Chondrocyte (in vitro differentiated cells): ENCODE measurements around the gene TTC27. TPM values are rescaled to one million over a fixed set of nuclear protein-coding genes. Genes with fewer than 3 reads are reported as not detected.
"Not testable (repeated sequence)": the region's sequence is repeated elsewhere in the genome, so short reads cannot be mapped to it uniquely, and the experiment has no call there.

Source experiments
- DNase-seq: peaks from one replicate; pipeline ENCODE4 v3.0.0; 2021; ENCODE audit warnings: mixed read lengths, low spot score
- H3K27ac Mint-ChIP-seq: one replicate; pipeline ENCODE4 v1.8.0; 2021; ENCODE audit warnings: mild to moderate bottlenecking, moderate library complexity, mixed read lengths; ENCODE audit not compliant: unreplicated experiment
- H3K27me3 Mint-ChIP-seq: 2 replicates; pipeline ENCODE4 v1.8.0; 2021; ENCODE audit warnings: low read depth, mixed read lengths
- H3K36me3 Mint-ChIP-seq: 2 replicates; pipeline ENCODE4 v1.8.0; 2021; ENCODE audit warnings: low read depth, mixed read lengths
- H3K4me1 Mint-ChIP-seq: 2 replicates; pipeline ENCODE4 v1.8.0; 2021; ENCODE audit warnings: low read depth, mild to moderate bottlenecking, mixed read lengths
- H3K4me3 Mint-ChIP-seq: one replicate; pipeline ENCODE4 v1.8.0; 2021; ENCODE audit warnings: mild to moderate bottlenecking, moderate library complexity, mixed read lengths; ENCODE audit not compliant: unreplicated experiment
- H3K9me3 Mint-ChIP-seq: 2 replicates; pipeline ENCODE4 v1.8.0; 2021; ENCODE audit warnings: low read depth, mixed read lengths
- microRNA-seq: library from miRNA; unstranded; fragments of <30 nt; microRNA quantifications from one replicate; pipeline ENCODE4 v1.2.0, GENCODE V29; 2020; ENCODE audit warnings: borderline number of aligned reads
- total RNA-seq: library from RNA; stranded (reverse); gene quantifications from 3 replicates; pipeline ENCODE4 v1.2.1, GENCODE V29; 2021
- TF ChIP-seq, protein P1 (sequence below): fragments of 200-600 bp; sonication (generic); IDR thresholded peaks from 2 replicates; pipeline ENCODE4 v1.5.0; 2021; ENCODE audit warnings: antibody characterized with exemption, mild to moderate bottlenecking, moderate library complexity

Gene TTC27
- total RNA-seq, 1 donor from 2014 or later = 13.5 TPM

DNA sequence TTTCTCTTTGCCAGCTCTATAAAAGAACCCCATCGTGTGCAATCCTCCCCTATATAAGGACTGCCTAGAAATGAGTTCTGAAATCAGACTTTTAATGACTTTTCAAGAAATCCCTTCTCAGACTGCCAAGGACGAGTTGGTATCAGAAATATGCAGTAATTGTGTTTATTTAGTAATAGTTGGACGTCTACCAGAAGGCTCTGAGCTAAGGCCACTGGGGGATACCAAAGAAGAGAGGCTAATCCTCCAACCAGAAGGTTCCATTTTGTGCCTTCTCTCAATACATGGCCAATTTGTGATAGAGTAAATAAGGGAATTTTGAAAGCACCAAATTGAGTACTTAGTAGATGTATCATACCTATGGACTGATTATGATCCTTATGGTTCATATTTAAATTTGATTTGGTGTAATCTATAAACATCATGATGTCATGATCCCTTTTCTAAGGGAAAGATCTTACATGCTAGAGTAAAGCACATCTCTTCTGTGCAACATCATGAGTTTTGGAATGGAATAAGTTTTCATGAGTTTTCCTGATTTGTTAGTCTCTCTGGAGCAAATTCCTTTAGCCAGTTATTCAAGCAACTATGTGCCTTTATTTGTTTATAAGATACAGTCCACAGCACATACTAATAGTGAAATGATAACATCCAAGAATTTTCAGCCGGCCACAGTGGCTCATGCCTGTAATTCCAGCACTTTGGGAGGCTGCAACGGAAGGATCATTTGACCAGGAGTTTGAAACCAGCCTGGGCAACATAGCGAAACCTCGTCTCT is 236.7 kb downstream of the TTC27 start:
- no peak for DNase-seq
- Mint-ChIP-seq H3K27me3 (no peaks in the 10 kb centered on the region), H3K4me3 (no peak overlapping the region), H3K36me3 (no peaks in the 10 kb centered on the region), H3K27ac (peak overlapping the region; percentile 99), H3K9me3 (no peaks in the 10 kb centered on the region), H3K4me1 (peaks cover 45% of the 10 kb centered on the region)
- TF ChIP-seq, protein P1, sequence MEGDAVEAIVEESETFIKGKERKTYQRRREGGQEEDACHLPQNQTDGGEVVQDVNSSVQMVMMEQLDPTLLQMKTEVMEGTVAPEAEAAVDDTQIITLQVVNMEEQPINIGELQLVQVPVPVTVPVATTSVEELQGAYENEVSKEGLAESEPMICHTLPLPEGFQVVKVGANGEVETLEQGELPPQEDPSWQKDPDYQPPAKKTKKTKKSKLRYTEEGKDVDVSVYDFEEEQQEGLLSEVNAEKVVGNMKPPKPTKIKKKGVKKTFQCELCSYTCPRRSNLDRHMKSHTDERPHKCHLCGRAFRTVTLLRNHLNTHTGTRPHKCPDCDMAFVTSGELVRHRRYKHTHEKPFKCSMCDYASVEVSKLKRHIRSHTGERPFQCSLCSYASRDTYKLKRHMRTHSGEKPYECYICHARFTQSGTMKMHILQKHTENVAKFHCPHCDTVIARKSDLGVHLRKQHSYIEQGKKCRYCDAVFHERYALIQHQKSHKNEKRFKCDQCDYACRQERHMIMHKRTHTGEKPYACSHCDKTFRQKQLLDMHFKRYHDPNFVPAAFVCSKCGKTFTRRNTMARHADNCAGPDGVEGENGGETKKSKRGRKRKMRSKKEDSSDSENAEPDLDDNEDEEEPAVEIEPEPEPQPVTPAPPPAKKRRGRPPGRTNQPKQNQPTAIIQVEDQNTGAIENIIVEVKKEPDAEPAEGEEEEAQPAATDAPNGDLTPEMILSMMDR = no peak

DNA sequence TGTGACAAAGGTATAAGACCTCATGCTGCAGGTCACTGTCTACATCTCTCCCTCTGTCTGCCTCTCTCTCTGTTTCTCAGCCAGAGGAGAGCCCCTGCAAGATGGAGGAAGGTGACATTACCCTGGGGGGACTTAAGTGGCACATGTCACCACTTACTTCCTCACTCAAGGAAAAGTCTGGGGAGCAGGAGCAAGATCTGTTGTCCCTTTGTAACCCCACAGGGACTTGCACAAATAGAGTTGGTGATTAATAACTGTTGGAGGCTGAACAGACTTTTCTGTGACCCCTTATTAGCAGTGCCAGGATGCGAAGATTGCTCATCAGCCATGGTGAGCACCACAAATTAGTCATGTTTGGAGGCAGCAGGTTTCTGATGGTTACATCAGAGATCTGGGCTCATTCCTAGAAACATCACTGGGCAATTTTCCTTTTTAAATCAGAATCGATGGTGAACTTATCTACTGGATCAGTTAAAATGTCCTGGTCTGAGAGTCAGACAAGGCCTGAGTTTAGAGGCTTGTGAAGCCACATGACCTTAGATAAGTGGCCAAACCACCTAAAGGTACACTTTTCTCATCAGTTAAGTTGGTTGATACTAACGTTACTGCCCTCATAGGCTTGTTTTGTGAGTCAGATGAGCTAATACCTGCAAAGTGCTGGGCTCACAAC is 237.7 kb downstream of the TTC27 start:
- no peaks in the 10 kb centered on the region for H3K27me3 Mint-ChIP-seq
- H3K4me3 Mint-ChIP-seq = peak overlapping the region; percentile 31
- H3K9me3 Mint-ChIP-seq = no peaks in the 10 kb centered on the region
- peak overlapping the region; percentile 99 for H3K27ac Mint-ChIP-seq
- DNase-seq = no peak
- H3K4me1 Mint-ChIP-seq = peaks cover 45% of the 10 kb centered on the region
- H3K36me3 Mint-ChIP-seq = no peaks in the 10 kb centered on the region
- TF ChIP-seq, protein P1 = no peak

DNA sequence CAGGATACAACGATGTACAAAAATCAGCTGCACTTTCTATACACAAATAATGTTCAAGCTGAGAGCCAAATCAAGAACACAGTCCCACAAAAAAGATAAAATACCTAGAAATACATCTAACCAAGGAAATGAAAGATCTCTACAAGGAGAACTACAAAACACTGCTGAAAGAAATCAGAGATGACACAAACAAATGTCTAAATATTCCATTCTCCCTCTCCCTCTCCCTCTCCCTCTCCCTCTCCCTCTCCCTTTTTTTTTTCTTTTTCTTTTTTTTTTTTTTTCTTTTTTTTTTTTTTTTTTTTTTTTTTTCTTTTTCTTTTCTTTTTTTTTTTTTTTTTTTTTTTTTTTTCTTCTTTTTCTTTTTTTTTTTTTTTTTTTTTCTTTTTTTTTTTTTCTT is 238.6 kb downstream of the TTC27 start:
- not testable (repeated sequence) for DNase-seq, H3K4me3 Mint-ChIP-seq, H3K36me3 Mint-ChIP-seq, H3K9me3 Mint-ChIP-seq, H3K27me3 Mint-ChIP-seq
- H3K4me1 Mint-ChIP-seq = peaks cover 48% of the 10 kb centered on the region
- H3K27ac Mint-ChIP-seq = peak overlapping the region; percentile 99

Small RNAs within 50 kb of the gene (microRNA-seq; reads per million reads assigned to microRNA genes)
- not detected for gene MIR4765
